K562 (cell line): ENCODE measurements around the gene NUAK2.

Source experiments
- ATF2 ChIP-seq: sonication (generic); formaldehyde crosslinking; IDR thresholded peaks from 2 replicates; pipeline ENCODE4 v1.8.1; 2022; ENCODE audit warnings: missing genetic modification reagents
- CEBPB ChIP-seq: fragments of 450-650 bp; IDR thresholded peaks from 2 replicates; pipeline ENCODE4 v1.6.1; 2016; ENCODE audit warnings: missing genetic modification characterization, missing compliant biosample characterization
- CHCHD3 ChIP-seq: fragments of 250-450 bp; sonication (Bioruptor Pico); IDR thresholded peaks from 2 replicates; pipeline ENCODE4 v2.1.2; 2022; ENCODE audit warnings: mild to moderate bottlenecking
- EZH2 ChIP-seq: IDR thresholded peaks from 2 replicates; pipeline ENCODE4 v1.6.1; 2012; ENCODE audit warnings: low read depth, mild to moderate bottlenecking, inconsistent platforms, low read length, borderline replicate concordance
- SNAPC5 ChIP-seq: fragments of 250-450 bp; sonication (Bioruptor Pico); IDR thresholded peaks from 2 replicates; pipeline ENCODE4 v1.8.0; 2021; ENCODE audit warnings: moderate library complexity, mild to moderate bottlenecking, inconsistent platforms
- TCF7L2 ChIP-seq: fragments of 150-350 bp; IDR thresholded peaks from 2 replicates; pipeline ENCODE4 v1.6.1; 2016; ENCODE audit warnings: low read depth, mild to moderate bottlenecking, low read length, moderate library complexity
- TRIM28 ChIP-seq: fragments of 450-650 bp; IDR thresholded peaks from 2 replicates; pipeline ENCODE4 v1.6.1; 2017
- TSHZ1 ChIP-seq: fragments of 250-450 bp; sonication (Bioruptor Pico); IDR thresholded peaks from 2 replicates; pipeline ENCODE4 v1.4.0; 2020; ENCODE audit warnings: mild to moderate bottlenecking, moderate library complexity
- ZNF586 ChIP-seq: fragments of 450-650 bp; formaldehyde crosslinking; conservative IDR thresholded peaks from 2 replicates; pipeline ENCODE4 v1.4.0; 2020; ENCODE audit warnings: mild to moderate bottlenecking, moderate library complexity
- ZNF639 ChIP-seq, 2 experiments: fragments of 200-800 bp in 1 of 2; sonication (Bioruptor generic) in 1 of 2; sonication (generic) in 1 of 2; formaldehyde crosslinking in 1 of 2; IDR thresholded peaks in 1 of 2; conservative IDR thresholded peaks in 1 of 2; 2 replicates each; pipeline versions ENCODE4 v1.5.0 to v1.6.1; 2016 to 2020; ENCODE audit warnings: missing compliant biosample characterization in 1 of 2, missing genetic modification characterization in 1 of 2, missing genetic modification reagents in 1 of 2

- TF ChIP-seq CHCHD3 (no peak), TRIM28 (no peak), ATF2 (CRISPR knock-in tag) (no peak), ZNF586 (no peak), TSHZ1 (no peak), SNAPC5 (no peak), CEBPB (tag) (no peak), TCF7L2 (no peak), ZNF639 (CRISPR knock-in tag; conservative IDR thresholded peaks at IDR 0.05 in 1 of 2, IDR thresholded peaks at IDR 0.05 in 1 of 2) (no peak), EZH2 (no peak)
Measured at GRCh38 chr1:205365945-205366463, 44.5 kb upstream of the NUAK2 start.
